HG02973 (cell line): ENCODE measurements around the gene ENG.

Source experiments
- ATAC-seq: cut with Tn5 transposase; IDR thresholded peaks from one replicate; pipeline ENCODE4 v1.9.1; 2021; ENCODE audit warnings: moderate library complexity; ENCODE audit not compliant: unreplicated experiment

Gene ENG

DNA sequence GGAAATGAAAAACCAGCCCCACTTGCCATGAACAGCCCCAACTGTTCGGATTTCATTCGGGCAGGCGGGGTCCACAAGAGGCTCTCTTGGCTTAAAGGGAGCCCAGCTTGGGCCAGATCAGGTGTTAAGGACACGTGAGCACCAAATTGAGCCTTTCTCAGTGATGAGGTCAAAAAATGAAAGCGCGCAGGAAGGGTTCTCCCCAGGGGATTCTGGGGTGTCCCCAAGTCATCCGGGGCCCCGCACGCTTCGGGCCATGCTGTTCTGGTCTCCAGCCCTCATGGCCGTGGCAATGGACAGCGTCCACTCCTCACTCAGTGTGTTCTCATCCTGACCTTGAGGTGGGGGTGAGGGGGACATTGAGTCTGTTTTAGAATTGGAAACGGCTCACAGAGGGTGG lies 12.1 kb upstream of the ENG start:
- ATAC-seq = no peak

DNA sequence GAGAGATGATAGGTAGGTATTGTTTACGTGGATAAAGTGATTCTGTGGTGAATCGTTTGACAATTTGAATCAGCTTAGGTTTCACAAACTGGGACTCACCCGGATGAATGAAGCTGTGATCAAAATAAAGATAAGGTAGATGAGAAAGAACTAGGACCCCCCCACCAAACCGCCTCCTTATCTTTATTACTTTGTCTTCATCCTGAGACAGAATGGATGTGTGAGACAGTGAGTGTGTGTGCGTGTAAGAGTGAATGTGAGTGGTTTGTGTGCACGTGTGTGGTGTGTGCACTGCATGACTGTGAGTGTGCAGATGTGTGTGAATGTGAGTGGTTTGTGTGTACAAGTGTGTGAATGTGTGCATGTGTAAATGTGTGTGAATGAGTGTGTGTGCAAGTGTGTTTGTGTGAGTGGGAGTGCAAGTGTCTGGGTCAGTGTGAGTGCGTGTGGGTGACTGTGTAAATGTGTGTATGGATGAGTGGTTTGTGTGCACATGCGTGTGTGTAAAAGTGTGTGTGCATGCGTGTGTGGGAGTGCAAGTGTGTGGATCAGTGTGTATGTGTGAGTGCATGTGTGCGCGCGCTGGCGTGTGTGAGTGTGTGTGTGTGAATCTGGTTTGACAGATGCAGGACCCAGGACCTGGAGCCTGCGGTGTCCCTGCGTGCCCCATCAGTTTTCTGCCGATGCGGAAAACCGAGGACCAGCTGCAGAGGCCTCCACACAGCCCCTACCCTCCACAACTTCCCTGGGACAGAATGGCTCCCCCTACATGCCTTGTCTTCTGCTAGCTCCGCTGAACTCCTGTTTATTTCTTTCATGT lies 11.4 kb upstream of the ENG start:
- no peak for ATAC-seq

DNA sequence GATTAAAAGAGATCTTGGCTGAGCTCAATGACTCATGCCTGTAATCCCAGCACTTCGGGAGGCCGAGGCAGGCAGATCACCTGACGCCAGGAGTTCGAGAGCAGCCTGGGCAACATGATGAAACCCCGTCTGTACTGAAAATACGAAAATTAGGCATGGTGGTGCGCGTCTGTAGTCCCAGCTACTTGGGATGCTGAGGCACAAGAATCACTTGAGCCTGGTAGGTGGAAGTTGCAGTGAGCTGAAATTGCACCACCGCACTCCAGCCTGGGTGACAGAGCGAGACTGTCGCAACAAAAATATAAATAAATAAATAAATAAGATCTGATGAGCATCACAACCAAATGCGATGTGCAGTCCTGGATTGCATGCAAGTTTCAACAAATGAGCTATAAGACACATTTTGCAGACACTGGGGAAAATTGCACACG lies 8.7 kb upstream of the ENG start:
- no peak for ATAC-seq

DNA sequence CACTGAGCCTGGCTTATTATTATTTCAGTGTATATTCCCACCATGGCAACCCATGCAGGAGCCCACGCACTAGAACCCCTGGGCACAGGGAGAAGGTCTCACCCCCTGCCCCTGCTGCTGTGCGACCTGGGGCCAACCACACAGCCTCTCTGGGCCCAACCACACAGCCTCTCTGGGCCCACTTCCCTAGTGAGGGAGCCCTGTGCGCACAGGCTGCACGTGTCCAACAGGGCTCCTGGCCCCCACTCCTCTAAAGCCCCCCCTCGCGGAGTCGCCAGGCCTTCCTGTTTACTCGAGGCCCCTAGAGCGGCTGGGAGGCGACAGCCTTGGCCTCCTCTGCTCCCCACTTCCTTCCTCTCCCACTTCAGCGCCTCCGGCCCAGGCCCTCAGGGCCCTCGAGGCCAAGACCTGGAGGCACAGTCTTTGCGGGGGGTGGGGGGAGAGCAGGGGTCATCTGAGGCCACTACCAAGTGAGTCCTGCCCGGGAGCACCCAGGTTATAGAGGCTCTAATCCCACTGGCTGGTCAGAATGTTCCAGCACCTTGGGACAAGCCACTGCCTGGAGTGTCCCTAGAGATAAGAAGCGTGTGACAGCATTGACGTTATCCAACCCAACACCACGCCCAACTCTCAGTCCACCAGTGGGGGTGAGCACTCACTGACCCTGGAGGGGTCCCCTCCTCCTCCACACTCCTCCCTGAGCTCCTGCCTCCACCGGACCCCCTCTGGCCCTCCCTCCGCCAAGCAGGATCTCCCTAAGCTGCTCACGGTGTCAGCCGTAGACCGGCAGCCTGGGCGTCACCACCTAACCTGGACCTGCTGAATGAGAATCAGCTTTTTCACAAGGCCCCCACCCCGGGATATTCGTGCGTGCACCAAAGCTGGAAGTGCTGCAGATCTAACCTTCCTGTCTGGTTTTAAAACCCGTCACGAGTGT lies 7.9 kb upstream of the ENG start:
- ATAC-seq = no peak

DNA sequence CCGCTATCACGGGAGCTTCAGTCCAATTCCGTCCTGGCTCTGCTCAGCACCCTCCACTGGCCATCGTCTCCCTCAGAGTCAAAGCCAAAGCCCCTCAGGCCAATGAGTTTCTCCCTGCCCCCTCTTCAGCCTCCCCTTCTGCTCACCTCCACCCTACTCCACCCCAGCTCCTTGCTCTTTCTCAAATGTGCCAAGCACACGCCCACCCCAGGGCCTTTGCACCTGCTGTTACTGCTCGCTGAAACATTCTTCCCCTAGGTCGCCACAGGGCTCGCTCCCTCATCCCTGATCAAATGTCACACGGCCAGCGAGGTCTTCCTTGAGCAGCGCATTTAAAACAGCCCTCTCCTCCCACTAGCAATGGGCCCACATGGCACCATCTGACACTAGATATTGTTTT lies 6.3 kb upstream of the ENG start:
- ATAC-seq = no peak

DNA sequence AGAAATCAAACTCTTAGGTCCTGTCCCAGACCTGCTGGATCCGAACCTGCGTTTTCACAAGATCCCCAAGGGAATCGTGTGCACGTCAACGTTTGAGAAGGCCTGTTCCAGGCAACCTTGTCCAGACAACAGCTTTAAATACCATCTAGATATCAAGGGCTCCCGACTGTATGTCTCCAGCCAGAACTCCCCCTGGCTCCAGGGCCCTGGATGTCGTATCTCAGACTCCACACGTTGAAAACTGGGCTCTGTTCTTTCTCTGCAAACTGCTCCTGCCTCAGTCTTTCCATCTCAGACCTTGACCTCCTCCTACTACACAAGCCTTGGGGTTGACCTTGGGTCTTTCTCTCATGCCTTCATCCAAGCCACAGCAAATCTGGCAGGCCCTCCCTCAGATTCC lies 5.8 kb upstream of the ENG start:
- no peak for ATAC-seq

DNA sequence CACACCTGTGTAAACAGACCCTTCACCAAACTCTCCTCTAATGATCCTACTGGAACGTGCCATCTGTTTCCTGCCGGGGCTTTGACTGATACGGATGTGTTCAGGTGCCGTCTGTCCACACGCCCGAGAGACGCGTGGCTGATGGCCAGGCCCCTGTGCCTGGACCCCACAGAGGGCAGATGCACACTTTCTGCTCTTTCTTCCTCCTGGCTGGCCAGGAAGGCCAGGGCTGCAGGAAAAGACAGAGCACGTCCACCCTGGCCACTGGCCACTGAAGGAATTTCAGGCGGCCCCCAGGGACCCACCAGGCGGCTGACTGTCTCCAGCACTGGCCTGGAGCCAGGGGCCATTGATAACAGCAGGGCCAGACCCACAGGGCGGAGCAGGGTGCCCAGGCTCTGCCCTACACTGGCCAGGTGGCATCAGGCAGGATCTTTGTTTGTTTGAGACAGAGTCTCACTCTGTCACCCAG lies 3.6 kb upstream of the ENG start:
- ATAC-seq = no peak

DNA sequence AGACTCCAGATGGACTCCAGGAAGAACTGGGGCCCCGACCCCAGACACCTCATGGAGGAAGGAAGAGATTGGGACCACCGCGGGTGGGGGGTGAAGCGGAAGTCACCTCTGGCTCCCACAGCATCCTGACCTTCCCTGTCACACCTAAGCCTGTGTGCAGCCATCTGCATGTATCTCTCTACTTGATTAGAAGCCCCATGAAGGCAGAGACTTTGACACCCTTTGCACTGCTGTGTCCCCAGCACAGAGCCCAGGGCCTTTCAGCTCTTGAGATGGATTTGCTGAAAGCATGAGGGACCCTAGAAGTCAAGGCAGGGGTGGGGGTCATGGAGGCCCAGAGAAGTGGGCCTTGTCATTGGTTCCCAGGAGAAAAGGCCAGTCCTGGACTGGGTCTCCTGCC lies 2.8 kb upstream of the ENG start:
- ATAC-seq = no peak

DNA sequence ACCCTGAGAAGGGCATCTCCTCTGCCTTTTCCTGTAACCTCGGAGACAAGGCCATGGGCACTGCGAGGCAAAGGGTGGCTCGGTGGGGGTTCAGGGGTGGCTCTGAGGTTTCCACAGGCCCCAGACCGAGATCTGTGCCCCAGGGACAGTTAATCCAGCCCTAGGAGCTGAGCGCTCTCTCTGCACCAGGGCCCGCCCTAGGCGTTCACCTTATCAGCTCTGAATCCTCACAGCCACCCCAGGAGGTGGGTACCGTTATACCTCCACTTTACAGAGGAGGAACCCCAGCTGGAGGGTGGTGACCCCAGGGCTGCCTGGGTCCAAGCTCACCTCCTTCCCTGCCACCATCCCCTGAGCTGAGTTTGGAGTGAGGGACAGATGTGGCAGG lies 2.3 kb upstream of the ENG start:
- ATAC-seq = no peak

DNA sequence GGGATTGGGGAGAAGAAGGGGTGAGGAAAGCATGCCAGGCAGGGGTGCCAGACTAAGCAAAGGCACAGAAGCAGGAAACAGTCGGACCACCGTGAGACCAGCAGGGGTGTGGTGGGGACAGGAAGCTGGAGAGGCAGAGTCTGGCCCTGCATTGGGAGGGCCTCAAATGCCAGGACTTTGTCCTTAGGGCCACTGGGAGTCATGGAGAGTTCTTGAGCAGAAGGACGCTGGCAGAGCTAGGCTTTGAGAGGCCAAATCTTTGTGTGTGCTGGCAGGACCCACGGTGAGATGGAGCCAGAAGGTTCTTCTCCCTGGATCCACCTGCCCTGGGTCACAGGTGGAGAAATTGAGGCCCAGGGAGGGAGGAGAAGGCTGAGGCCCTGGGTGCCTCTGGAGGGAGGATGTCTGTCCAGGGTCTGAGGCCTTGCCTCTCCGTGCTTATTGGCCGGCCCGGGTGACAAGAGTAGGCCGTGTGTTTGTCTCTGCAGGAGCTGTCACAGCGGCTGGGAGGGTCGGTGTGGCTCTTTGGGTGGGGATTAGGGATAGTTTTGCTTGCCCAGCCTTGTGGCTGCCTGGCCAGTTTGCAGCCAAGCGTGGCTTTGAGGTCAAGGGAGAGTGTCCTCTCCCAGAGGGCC lies 1.8 kb upstream of the ENG start:
- ATAC-seq = no peak

DNA sequence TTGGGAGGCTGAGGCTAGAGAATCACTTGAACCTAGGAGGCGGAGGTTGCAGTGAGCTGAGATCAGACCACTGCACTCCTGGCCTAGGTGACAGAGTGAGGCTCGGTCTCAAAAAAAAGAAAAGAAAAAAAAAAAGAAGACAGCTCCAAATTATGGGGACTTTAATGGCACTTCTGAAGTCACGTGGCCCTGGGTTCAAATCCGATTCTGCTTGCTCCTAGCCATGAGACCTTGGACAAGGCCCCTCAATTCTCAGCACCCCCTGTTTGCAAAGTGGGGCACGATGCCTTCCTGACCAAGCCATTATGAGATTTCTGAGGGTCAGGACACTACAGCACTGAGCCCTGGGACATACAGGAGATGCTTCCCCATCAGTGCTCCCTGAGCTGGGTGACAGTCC lies 1.1 kb upstream of the ENG start:
- ATAC-seq = no peak

DNA sequence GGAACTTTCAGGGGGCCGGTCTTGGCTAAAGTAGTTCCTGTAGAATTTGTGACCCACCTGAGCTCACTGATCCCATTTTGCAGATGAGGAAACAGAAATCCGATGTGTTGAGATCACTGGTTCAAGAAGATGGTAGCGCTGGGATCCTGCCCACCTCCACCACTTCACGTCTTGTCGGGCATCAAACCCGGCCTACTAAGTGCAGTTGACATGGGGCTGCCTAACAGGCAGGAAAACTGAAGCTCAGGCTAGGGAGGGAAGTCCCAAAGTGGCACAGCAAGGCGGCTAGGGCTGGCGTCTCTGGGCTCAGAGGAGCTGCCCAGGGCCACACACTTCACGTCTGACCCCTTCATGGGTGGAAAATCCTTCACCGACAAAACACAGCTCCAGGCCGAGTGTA lies 502 bp upstream of the ENG start:
- no peak for ATAC-seq

DNA sequence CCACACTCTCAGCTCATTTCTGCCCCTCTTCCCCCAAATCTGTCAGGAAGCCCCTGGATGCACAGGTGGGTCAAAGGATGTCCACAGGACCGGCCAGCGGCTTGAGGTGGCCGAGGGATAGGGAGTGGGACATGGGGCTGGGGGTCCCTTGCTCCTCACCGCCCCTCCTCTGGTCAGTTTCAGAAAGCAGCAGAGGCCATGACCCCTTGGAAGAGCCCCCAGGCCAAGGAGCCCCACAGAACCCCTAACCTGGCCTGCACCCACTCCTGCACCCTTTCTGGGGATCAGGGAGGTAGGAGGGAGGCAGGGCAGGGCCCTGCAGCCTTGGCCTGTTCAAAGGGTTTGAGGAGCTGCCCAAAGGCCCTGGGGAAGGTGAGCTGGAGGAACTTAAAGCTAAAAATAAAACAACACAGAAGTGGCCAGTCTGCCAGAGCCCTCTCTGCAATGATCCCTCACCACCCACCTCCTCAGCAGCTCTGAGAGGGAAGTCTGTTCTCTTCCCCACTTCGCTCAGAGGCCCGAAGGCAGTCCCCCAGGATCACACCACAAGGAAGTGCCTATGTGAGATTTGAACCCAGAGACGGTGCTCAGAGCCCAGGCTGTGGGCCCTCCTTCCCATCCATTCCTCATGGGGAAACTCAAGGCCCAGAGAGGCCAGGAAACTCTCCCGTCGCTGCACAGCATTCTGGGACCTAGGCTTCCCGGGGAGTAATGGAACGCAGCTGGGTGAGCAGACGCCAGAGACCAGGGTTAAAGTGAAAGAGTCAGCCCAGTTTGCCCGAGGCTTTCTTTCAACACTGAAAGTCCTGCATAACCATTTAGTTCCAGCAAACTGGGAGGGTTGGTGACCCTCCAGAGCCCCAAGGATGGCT lies 910 bp downstream of the ENG start:
- ATAC-seq = no peak

DNA sequence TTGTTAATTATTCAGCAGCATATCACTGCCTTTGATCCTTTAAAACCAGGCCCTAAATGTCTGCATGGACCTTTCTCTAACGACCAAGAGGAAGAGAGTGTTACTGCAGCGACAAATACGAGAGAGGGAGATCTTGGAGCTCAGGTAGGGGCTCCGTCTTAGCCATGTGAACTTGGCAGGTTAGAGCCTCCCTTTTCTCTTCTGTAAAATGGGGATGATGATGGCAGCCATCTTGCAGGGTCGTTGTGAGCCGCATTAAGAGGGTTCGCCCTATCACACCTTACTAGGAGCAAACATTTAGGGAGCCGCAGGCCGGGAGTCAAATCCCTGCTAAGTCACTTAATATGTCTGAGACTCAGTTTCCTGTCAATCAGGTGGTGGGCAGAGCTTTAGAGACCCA lies 1.6 kb downstream of the ENG start:
- no peak for ATAC-seq

DNA sequence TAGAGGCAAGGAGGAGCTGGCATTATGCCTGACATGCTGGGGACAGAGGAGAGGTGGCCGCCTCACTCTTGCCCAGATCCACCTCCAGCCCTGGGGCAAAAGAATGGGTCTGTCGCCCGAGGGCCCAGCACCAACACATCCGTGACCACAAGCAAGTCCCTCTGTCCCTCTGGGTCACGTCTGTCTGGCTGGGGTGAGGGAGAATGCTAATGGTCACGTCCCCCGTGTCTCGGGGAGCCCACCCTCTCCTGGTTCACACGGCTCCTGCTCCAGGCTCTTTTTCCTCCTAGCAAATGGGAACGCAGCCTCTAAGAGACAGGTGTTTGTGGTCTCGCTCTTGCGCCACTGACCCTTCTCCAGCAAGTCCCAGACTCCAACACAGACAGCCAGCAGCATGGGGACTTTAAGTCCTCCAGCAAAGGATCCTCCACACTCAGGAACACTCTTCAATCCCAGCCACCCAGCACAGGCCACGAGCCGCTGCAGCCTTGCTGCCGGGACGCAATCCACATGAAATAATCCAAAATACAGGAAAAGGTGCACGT lies 4.1 kb downstream of the ENG start:
- ATAC-seq = no peak

DNA sequence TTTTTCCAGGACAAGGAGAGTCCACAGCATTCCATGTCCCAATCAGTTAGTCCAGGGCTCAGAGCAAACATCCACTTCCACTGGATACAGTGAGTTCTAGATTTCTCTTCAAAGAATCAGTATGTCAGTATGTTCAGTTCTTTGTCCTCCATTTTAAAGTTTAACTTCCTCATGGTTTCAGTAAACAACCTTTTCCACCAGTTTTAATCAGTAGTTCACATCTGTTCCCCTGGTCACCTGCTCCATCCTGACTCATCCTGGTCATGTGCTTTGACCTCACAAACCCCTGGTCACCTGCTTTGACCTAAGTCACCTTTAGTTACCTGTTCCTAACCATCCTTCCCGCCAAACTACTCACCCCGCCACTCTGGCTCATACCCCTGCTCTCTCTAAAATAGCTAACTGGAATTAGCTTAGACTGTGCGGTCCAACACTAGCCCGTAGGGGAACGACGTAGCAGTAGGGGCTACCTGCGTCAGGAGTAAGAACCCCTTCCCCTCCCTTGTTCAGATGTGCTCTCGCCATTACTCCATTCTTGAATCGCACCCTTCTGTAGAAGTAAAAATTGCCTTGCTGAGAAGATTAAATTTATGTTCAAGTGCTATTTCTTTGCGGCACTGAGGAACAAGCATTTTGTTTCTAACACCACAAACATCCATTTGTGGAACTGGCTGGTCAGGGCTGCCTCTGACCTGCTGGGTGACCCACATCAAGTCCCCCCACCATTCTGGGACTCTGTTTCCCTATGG lies 5.5 kb downstream of the ENG start:
- no peak for ATAC-seq

DNA sequence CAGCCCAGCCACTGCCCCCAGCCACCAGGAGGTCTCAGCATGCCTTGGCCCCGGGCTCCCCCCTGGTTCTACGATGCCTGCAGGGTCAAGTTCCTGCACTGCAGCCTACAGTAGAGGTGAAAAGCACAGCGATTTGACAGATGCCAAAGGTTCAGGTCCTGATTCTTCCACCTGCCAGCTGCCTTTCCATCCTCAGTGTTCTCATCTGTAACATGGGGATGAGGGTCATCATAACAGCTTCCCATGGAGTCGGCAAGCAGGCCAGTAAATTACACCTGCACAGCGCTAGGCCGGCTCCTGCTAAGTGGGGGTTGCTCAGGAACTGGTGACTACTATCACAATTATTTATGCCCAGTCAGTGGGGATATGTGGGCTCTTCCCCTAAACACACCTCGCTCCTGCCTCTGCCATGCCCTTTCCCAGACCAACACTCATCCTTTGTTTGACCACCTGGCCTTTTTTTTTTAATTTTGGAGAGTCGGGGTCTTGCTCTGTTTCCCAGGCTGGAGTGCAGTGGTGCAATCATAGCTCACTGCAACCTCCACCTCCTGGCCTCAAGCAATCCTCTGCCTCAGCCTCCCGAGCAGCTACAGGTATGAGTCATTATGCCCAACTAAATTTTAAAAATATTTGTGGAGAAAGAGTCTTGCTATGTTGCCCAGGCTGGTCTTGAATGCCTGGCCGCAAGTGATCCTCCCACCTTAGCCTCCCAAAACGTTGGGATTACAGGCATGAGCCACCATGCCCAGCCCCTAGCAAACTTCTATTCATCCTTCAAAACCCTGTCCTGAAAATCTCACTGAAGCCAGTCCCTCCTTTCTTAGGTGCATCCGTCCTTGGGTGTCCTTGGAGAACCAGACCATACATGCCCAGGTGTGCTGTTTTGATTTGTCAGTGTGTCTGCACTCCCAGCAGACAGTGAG lies 6.4 kb downstream of the ENG start:
- no peak for ATAC-seq

DNA sequence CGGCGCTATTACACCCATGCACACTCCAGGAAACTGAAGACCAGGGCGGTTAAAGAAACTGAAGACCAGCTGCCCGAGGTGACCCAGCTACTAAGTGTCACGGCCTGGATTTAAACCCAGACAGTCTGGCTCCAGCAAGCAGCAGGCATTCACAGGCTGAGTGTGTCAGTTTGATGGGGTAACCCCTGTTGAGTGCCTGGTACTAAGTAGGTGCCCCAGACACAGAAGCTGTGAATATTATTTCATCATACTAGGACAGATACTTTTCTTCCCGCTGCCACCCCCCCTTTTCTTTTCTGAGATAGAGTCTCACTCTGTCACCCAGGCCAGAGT lies 7.3 kb downstream of the ENG start:
- no peak for ATAC-seq
